Suppressor macrophage treated with lipopolysaccharide for 4 hours (primary cell): ENCODE data around the gene GLT1D1.

Source experiments
- DNase-seq: peaks from one replicate; pipeline ENCODE4 v3.0.0-alpha.2; 2020

GLT1D1 gene

GRCh38 chr12:128916425-128916824 is 63.1 kb downstream of the GLT1D1 start:
- no peak for DNase-seq

DNA sequence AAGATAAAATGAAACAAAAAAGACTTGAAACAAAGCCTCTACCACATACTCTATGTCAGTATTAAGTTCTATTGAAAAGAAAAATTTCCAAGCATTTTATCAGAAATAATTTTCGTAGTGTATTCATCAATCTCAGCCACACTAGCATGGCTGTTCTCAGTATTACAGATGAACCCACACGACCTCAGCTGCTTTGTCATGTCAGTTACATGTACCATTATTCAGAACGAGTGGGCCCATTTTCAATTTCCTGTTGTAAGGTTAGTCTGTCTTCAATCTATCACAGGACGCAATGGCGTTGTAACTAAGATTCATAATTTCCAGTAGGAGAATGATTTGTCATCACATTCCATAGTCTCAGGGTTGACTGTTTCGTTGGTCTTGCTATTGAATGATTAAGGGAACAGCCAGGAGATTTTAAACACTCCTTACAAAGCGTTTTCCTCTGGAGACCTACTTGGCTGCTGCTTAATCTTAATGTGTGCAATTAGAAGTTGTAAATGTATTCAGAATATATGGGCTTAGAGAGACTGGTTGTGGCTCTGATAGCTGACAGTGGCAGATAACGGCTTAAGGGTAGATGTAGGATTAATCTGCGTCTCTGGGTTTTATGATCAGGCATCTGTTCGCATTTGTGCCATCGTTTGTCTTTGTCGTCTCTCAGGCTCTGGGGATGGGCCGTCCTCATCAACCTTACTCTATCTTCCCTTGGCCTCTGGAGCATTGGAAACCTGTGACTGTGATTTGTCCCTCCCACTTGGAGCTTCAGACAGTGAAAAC is 65.4 kb downstream of the GLT1D1 start:
- no peak for DNase-seq

DNA sequence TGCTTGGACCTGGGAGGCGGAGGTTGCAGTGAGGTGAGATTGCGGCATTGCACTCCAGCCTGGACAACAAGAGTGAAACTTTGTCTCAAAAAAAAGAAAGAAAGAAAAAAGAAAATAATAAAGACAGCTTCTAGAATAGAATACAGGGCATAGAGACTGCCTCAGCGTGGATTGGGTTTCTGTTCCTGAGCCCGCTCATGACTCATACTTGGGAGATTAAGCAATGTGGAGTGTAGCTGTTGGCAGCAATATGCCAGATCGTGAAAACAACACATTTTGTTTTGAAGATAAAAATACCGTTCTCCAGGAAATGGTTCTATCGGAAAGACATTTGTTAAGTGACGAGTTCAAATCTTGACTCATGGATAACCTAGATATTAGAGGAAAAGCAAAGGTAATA is 67.2 kb downstream of the GLT1D1 start:
- DNase-seq = peak; percentile 87

- no peak for DNase-seq
Measured at GRCh38 chr12:128928361-128928760, 75.1 kb downstream of the GLT1D1 start.

- DNase-seq = no peak
Measured at GRCh38 chr12:128929057-128929456, 75.8 kb downstream of the GLT1D1 start.

DNA sequence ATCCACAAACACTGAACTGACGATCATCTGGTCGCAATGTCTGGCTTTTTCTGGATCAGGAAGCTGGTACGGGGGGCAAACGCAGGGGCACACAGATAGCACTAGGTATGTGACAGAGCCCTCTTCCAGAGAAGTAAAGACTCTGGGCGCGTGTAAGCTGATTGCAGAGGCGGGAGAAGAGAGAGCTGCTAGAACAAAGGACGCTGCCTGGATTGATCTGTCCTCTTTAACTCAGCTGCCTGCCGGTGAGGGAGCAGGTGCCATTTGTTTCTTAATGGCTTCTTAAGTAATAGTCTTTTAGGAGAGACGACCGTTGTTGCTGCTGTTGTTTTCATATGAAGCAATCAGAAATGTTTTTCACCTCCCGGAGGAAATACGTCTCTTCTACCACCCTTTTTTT is 77.3 kb downstream of the GLT1D1 start:
- no peak for DNase-seq

DNA sequence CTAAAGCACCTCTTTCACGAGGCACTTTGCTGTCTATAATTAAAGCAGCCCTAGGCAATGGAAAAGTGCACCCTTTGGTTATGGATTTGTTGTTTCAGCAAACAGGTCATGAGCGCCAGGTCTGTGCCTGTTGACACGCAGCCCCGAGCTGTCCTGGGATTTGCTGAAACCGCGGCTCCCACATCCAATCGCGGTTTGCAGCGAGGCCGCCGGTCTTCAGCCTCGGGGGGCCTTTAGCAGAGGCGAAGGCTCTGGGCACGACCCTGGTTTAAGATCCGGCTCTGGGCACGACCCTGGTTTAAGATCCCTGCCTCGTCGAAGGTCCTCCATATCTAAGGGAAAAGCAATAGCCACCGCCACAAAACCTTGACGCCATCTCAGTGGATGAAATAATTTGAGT is 79.2 kb downstream of the GLT1D1 start:
- DNase-seq = no peak

- DNase-seq = no peak
Measured at GRCh38 chr12:128933039-128933438, 79.8 kb downstream of the GLT1D1 start.

- DNase-seq = no peak
Measured at GRCh38 chr12:128933926-128934325, 80.6 kb downstream of the GLT1D1 start.

DNA sequence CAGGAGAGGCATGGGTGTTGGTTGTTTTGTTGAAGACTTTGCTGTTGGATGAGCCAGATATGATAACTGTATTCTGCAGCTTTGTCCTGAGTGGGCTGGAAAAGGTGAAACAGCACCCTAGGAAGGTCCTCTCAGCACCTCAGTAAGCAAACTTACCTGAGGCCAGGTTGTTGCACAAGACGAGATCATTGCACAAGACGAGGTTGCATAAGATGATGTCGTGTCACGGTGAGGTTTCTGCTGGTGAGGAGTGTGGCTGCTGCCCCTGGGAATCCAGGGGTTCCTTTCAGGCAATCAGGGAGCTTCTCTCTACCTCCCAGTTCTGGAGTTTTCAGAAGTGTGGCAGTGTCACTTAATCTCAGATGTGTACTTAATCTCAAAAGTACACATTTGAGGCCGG is 85.6 kb downstream of the GLT1D1 start:
- no peak for DNase-seq

DNA sequence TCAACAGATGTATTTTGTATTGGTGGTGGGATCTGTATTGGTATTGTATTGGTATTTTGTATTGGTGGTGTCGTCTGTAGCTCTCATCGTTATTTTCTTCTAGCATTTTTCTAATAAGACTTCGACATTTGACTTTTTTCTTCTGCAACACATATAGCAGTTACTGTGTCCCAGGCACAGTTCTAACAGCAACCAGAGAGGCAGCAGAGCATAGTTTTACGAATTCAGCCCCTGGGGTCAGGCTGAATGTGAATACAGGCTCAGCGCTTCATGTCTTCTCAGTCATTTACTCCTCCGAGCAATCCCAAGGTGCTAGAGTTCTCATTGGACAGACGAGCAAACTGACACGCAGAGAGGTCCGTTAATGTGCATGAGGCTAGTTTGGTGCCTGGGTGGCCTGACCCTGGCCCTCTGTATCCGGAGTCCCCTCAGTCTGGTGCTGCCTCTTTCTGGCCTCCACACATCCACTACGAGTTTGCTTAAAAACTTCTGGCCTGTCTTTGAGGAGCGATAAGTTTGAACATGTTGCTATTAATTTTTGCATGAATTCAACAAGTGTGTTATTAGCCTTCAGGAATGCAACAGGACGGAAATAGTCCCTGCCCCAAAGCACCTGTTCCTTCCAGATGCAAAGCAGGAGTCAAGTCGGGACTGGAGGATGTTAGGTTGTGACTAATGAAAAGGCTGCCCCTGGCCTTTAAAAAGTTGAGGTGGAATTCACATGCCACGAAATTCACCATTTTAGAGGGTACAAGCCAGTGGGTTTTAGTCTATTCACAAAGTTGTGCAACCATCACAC is 87.0 kb downstream of the GLT1D1 start:
- no peak for DNase-seq

DNA sequence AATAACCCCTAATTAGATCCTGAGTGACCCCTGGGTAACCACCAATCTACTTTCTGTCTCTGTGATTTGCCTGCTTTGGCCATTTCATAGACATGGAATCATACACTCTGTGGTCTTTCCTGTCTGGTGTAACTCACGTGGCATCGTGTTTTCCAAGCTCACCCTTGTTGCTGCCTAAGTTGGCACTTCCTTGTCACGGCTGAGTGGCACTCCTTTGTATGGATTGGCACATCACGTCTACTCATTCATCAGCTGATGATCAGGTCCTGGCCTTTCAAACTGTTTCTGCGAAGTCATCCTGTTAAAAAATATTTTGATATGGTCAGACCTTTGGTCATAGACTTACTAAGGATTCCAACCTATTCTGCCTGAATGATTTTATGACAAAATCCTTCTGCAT is 87.7 kb downstream of the GLT1D1 start:
- peak; percentile 30 for DNase-seq

DNA sequence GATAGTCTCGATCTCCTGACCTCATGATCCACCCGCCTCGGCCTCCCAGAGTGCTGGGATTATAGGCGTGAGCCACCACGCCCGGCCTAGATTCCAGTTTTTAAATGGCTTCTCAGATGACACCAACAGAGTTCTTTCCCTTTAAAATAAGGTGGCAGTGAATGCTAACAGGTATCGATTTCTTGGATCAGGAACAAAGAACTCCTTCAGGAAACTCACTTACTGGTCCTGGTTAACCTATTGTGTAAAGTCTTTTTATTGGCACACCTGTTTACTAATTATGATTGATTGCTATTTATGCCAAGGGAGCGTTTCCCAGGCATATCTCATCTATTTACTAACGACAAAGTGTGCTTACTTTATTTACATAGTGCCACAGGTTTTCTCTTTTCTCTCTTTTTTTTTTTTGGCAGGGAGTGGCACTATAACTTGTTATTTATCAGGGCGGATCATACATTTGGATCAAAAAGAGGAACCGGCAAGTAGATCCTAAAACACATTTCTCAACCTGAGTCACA is 89.7 kb downstream of the GLT1D1 start:
- no peak for DNase-seq

- no peak for DNase-seq
Measured at GRCh38 chr12:128944956-128945355, 91.7 kb downstream of the GLT1D1 start.

GRCh38 chr12:128947209-128947608 is 93.9 kb downstream of the GLT1D1 start:
- DNase-seq = no peak

GRCh38 chr12:128949086-128949485 is 95.8 kb downstream of the GLT1D1 start:
- DNase-seq = no peak

- DNase-seq = no peak
Measured at GRCh38 chr12:128951448-128951847, 98.2 kb downstream of the GLT1D1 start.

DNA sequence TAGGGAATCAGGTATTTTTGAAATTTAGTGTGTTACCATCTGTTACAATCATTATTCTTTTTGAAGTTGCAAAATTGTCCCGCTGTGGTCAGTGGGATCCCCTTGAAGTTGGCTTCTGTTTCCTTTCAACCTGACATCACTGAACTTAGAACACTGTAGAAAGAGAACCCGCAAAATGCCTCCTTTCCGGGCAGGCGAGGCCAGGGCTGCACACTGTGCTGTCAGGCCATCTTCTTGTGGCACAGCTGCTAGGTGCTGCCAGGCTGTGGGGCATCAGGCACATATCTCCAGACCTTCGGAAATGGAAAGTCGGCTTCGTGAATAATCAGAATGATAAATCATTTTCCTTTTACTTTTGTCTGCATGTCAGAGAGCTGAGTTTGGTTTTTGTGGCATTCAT is 103.5 kb downstream of the GLT1D1 start:
- DNase-seq = no peak

GRCh38 chr12:128959901-128960300 is 106.6 kb downstream of the GLT1D1 start:
- DNase-seq = no peak

DNA sequence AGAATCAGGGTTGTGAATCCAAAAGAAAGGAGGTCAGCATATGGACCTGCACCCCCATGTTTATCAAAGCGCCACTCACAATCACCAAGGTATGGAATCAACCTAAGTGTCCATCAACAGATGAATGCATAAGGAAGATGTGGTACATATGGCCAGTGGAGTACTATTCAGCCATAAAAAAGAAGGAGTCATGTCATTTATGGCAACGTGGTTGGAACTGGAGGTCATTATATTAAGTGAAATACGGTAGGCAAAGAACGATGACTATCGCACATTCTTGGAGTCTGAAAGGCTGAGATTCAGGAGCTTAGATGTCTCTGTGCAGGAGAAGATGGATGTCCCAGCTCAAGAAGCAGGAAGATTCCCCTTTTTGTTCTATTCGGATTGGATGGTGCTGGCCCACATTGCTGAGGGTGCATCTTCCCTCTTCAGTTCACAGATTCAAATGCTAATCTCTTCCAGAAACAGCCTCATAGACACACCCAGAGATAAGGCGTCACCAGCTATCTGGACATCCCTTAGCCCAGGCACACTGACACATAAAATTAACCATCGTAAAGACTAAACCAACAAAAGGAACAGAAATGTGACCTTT is 108.1 kb downstream of the GLT1D1 start:
- DNase-seq = no peak

- DNase-seq = no peak
Measured at GRCh38 chr12:128961957-128962356, 108.7 kb downstream of the GLT1D1 start.

DNA sequence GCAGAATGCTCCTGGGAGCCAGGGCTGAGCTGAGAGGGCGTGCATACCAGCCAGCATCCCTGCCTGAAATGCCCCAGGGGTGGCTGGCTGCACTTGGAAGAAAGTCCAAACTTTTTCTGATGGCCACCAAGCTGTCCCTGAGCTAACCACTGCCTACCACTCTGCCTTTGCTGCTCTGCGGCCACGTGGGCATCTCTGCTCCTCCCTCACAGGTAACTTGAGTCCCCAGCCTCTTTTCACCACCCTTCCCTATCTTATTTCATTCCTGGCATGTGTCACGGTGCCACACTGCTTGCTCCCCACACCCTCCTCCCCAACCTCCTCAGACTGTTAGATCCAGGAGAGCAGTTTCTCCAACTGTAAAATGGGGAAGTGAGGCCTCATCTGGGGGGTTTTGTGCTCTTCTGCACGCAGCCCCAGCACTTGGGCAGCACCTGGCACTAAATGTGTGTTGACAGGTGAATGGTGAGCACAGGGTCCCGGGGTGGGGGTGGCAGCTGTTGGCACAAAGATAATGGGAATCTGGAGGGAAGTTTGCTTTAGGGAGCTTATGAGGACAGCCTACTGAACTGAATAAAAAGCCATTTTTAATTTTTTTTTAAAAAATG is 113.0 kb downstream of the GLT1D1 start:
- no peak for DNase-seq

DNA sequence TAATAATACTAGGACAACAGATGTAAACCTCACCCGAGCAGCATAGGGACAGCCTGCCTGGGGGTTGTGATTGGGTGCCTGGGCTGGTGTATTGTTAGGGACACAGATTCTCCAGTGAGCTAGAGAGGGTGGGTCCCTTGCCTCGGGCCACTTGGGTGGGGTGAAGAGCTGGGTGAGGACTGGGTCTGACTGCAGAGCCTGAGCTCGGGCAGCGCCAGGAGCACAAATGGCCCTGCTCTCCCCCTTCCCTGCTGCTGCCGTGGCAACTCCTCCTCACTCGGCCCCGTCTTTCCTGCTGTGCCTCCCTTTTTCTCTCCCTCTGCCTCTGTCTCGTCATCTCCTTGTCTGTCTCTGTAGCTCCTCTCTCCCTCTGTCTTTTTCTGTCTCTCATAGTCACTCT is 115.4 kb downstream of the GLT1D1 start:
- no peak for DNase-seq
